ENCODE measurements around the gene SLC35D2. TPM values are rescaled to one million over a fixed set of nuclear protein-coding genes. Genes with fewer than 3 reads are reported as not detected.

The SLC35D2 gene
- 14.5 and 15.3 TPM in 2 replicates for total RNA-seq

GRCh38 chr9:96383165-96383942 lies at the start of gene SLC35D2:
TSS of gene SLC35D2 (minus strand) at chr9:96383711. CDS start at chr9:96383634, 77 bp downstream.
- intact Hi-C loops (cut with micrococcal nuclease) = loop anchor here (1.0 kb wide), 1 partner anchor 34 kb away; no protein-coding TSS in a partner anchor

GRCh38 chr9:96430377-96430776 lies 46.9 kb upstream of the SLC35D2 start:
- intact Hi-C loops (cut with micrococcal nuclease) = no loop called here

- intact Hi-C loops (cut with micrococcal nuclease) = no loop called here
These were observed 46.2 kb upstream of the SLC35D2 start for GRCh38 chr9:96429732-96430131.

- intact Hi-C loops (cut with micrococcal nuclease) = no loop called here
These were observed 42.1 kb upstream of the SLC35D2 start for GRCh38 chr9:96425500-96426169.

GRCh38 chr9:96423985-96424336 lies 40.5 kb upstream of the SLC35D2 start:
- intact Hi-C loops (cut with micrococcal nuclease) = no loop called here

- intact Hi-C loops (cut with micrococcal nuclease) = no loop called here
These were observed 39.9 kb upstream of the SLC35D2 start for GRCh38 chr9:96423322-96423984.

GRCh38 chr9:96420468-96421219 lies 37.1 kb upstream of the SLC35D2 start:
- intact Hi-C loops (cut with micrococcal nuclease) = loop anchor here (1.0 kb wide), 1 partner anchor 358 kb away; the partner anchor contains the start of gene ZNF510

GRCh38 chr9:96419691-96419969 lies 36.1 kb upstream of the SLC35D2 start:
- intact Hi-C loops (cut with micrococcal nuclease) = loop anchor here (1.0 to 5.0 kb wide), 9 partner anchors 30 to 1683 kb away; partner anchors contain the start of genes ERCC6L2 and TRMO

- intact Hi-C loops (cut with micrococcal nuclease) = loop anchor here (1.0 to 5.0 kb wide), 13 partner anchors 30 to 1683 kb away; partner anchors contain the start of genes ERCC6L2, NCBP1, TDRD7 and TRMO
These were observed 35.6 kb upstream of the SLC35D2 start for GRCh38 chr9:96418920-96419690.

GRCh38 chr9:96418083-96418919 lies 34.8 kb upstream of the SLC35D2 start, which contains the start of gene ZNF367:
TSS of gene ZNF367 (minus strand) at chr9:96418370. CDS start at chr9:96418032, 338 bp downstream.
- intact Hi-C loops (cut with micrococcal nuclease) = loop anchor here (1.0 to 5.0 kb wide), 11 partner anchors 406 to 1684 kb away; partner anchors contain the start of genes ERCC6L2, NCBP1, TDRD7 and TRMO

GRCh38 chr9:96417661-96418082 lies 34.2 kb upstream of the SLC35D2 start:
- intact Hi-C loops (cut with micrococcal nuclease) = loop anchor here (1.0 to 5.0 kb wide), 16 partner anchors 19 to 1691 kb away; partner anchors contain the start of genes AOPEP, ERCC6L2, NCBP1 and SLC35D2

GRCh38 chr9:96417051-96417586 lies 33.6 kb upstream of the SLC35D2 start:
- intact Hi-C loops (cut with micrococcal nuclease) = loop anchor here (1.0 to 5.0 kb wide), 9 partner anchors 18 to 1691 kb away; partner anchors contain the start of genes AOPEP, ERCC6L2 and SLC35D2

GRCh38 chr9:96413302-96414221 lies 30.1 kb upstream of the SLC35D2 start:
- intact Hi-C loops (cut with micrococcal nuclease) = no loop called here

- intact Hi-C loops (cut with micrococcal nuclease) = no loop called here
These were observed 28.8 kb upstream of the SLC35D2 start for GRCh38 chr9:96412174-96412913.

GRCh38 chr9:96411129-96411838 lies 27.8 kb upstream of the SLC35D2 start:
- intact Hi-C loops (cut with micrococcal nuclease) = no loop called here
